ENCODE results near the gene EPN1.
A peak's percentile ranks its signal among the peaks of the same experiment; 100 is the strongest.
"Not testable (repeated sequence)": the region's sequence is repeated elsewhere in the genome, so short reads cannot be mapped to it uniquely, and the experiment has no call there.

EPN1 gene

DNA sequence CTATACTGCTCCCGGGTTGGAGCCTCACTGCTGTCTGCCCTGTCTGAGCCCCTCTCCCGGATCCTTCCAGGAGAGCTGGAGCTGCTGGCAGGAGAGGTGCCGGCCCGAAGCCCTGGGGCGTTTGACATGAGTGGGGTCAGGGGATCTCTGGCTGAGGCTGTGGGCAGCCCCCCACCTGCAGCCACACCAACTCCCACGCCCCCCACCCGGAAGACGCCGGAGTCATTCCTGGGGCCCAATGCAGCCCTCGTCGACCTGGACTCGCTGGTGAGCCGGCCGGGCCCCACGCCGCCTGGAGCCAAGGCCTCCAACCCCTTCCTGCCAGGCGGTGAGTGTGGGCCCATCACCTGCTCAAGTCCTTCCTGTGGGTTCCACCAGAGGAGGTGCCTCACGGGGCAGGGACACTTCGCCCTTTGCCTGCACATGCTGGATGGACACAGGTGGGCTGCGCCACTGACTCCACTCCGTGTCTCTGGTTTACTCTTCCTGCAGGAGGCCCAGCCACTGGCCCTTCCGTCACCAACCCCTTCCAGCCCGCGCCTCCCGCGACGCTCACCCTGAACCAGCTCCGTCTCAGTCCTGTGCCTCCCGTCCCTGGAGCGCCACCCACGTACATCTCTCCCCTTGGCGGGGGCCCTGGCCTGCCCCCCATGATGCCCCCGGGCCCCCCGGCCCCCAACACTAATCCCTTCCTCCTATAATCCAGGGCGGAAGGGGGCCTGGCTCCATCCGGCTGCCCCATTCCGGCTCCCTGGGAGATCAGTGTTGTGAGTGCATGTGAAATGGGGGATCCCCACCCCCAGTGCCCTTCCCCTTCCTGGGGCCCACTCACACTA lies 19.8 kb downstream of the EPN1 start:
- DNase-seq = no peak

DNA sequence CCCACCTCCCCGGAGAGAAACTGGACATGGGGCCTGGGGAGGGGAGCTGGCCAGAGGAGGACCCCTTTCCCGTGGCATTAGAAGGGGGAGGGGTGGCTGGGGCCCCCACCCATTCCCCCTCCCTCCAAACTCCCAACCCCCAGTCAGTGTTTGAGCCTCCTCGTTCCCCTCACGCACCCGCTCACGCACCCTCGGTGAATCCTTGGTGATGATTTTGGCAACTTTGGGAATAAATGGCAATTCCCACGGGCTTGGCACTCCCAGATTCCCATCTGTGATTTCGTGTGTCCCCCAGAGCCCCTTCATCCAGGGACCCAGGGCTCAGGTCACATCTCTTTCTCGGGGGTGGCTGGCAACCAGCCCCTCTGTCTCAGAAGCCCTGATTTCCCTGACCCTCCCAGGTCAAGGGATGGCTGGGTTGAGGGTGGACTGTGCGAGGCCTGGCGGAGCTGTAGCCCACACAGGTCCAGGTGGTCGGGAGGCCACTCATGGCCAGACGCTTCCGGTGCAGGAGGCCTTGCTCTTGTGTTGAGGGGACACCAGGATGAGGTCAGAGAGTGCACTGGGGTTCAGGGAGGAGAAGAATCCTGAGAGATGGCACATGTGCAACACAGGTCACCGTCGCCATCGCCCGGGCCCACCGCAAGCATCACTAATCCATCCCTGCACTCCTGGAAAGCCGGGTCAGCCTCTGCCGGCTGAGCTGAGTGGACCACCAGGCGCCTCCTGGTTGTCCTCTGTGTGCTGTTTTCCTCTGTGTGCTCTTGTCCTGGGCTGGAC lies 20.7 kb downstream of the EPN1 start:
- DNase-seq = no peak

DNA sequence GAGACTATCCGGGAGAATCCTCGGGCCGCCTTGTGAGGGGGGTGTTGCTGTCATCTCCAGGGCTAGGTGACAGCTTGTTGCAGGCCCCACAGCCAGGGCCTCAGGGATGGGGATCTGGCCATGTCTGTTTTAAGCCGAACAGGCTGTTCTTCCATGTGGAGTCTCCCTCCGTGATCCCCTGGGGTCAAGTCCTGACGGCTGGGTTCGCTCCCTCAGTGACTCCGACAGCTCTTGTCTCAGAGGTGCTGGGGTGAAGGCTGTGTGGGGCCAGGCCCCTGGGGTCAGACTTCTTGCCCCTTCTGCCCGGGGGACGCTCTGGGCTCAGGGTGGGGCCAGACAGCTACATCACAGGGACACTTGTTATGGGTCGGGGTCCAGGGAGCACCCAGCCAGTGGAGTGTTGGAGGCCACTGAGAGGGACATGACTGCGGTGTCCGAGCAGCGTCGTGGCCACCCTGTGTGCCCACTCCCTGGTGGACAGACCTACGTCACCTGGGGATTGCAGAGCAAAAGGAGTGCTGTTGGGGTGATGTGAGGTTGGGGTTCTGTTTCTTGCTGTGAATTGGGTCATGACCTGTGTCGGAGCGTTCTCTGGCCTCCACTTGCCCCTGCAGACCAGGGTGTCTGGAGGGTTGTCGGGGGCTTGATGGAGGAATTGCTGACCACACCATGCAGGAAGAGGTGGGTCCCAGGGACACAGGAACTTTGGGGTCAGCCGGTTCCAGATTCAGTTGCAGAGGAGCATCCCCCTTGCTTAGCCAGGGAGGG lies 21.5 kb downstream of the EPN1 start:
- no peak for DNase-seq

DNA sequence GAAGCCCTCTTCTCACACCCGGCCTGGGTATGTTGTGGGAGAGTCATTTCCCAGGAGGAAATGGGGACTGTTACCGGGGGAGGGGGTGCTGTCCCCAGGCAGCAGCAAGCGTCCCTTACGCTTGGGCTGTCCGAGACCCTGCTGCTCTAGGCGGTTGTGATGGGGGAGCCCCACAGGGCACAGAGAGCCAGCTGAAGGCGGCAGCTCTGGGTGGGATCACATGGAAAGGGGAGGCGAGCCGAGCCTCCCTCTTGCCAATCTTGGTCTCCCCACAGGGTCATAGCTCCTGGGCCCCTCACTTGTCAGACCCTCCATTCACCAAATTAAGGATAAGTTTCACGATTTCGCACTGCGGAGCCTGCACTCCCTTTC lies 22.0 kb downstream of the EPN1 start:
- no peak for DNase-seq

DNA sequence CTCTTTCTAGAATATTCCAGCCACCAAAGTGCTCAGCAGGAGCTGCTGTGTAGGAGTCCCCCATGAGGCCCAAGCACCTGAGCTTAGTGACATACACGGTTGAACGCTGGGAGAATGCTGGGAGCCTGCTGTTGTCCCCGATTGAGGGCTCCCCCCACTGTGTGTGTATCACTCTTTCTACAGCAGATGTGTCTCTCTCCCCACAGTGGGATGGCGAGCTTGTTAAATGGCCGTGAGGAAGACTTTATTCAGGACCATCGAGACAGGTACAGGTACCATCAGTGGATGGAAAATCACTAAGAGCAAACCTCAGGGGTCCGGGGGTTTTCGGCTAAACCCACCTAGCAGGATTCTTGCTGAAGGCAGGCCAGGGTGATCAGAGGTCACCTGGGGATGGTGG lies 22.7 kb downstream of the EPN1 start:
- DNase-seq = no peak

DNA sequence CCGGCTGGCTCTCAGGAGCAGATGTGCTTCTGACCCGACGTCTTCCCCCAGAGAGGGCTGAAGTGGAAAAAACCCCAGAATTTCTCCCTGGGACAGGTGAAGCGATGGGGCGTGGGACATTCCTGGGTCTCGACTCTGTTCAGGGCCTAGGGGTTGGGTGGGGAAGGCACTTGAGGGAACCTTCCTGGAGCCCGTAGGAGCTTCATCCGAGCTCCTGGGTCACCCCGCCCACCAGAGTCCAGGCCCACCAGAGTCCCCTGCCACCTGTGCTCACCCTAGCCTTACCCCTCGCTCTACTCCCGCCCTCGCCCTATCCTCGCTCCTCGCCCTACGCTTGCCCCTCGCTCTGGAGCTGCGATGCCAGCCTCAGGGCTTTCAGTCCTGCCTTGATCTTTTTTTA lies 23.2 kb downstream of the EPN1 start:
- DNase-seq = no peak

DNA sequence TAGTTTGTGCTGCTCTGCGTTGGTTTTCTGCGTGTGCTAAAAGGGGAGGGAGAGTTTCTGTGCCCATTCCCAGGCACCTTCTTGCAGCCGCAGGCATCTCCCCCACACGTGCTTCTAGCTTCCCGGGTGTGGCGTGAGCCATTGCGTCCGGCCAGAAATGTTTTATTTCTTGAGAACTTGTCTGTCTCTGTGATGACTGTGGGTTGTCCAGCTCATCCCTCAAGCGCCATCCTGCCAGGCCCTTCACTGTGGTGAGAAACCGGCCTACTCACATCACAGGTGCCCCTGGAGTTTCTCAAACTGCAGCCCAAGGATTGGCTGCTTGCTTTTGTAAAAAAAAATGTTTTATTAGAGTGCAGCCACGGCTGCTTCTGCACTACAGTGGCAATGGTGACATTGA lies 24.2 kb downstream of the EPN1 start:
- no peak for DNase-seq

DNA sequence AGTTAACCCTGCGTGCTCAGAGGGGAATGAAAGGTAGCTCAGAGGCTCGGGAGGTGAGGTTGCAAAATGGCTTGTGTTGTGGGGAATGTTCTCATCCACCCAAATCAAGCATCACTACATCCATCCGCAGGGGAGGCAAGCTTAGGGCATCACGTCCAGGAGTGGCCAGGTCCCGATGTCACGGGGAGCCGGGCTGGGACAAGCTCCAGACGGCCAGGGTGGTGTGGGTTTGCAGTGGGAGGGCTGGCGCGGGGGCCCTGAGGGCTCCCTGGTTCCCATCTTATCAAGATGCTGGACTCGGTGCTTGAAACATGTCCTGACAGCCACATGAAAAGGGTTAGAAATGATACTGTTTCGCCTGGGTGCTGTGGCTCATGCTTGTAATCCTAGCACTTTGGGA lies 25.8 kb downstream of the EPN1 start:
- DNase-seq = no peak

DNA sequence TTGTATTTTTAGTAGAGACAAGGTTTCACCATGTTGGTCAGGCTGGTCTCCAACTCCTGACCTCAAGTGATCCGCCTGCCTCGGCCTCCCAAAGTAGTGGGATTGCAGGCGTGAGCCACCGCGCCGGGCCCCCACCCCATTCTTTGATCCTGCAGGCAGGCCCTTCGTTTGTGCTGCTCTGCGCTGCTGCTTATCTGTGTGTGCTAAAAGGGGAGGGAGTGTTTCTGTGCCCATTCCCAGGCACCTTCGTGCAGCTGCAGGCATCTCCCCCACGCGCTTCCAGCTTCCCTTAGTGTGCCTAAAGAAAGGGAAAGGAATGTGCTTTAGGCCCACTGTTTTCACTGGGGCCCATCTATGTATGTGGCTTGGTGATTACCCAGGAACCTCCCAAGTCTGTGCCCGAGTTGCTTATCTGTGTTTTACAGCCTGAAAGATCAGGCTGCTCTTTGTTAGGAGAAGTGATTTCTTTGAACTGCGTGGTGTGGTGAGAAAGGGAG lies 27.2 kb downstream of the EPN1 start:
- peak; percentile 97 for DNase-seq

DNA sequence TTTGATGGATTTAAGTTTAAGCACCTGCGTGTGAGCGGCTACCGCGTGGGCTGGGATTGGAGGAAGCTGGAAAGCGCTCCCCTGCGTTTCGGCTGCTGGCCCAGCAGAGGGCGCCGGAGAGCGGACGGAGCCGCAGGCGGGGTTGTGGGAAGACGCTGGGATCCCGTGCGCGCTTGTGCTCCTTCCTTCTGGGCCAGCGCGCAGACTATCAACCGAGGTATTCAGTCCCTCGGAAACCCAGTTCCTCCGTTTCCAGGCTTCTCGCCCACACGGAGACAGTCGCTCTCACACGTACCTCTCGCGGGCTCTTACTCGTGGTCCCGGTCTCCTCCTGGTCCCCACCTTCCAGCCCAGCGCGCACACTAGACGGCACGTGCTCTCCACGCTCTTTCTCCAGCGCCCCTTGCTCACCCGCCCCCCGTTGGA lies 28.8 kb downstream of the EPN1 start:
- DNase-seq = no peak

DNA sequence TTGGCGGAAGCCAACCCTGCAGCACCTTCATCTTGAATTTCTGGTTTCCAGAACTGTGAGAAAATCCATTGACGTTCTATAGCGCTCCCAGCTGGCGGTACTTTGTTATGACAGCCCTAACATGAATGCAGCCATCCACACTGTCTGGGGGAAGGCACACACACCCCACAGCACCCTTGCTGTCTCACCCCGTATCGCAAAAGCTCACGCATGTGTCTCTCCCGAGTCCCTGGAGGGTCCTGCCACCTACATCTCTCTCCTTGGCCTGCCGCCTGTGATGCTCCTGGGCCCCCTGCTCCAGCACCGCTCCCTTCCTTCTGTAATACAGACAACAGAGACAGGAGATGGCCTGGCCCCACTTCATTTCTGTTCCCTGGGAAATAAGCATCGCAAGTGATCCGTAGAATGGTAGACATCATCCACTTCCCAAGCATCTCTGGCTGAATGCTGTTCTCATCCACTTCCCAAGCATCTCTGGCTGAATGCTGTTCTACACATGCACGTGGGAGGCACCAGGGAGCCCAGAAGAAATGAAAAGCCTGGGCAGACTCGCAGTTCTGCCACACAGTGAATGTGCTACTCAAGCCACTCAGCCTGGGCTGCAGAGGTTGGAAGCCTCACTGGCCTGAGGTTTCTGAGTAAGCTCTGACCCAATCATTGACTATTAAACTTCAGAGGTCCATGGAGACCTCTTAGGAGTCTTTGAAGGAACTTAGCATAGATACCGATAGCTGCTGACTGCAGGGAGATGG lies 29.6 kb downstream of the EPN1 start:
- no peak for DNase-seq

DNA sequence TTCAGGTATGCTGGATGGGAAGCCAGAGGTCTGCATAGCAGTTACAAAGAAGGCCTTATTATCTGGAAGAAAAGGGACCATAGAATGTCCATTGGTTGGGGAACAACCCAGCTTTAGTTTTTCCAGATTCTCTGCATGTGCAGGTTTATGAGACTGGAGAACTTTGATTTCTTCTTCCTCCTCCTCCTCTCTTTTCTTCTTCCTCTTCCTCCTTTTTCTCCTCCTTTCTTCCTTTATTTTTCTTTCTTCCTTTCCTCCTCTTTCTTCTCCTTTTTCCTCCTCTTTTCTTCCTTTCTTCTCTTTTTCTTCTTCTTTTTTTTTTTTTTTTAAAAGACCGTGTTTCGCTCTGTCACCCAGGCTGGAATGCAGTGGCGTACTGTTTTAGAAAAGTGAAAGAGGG lies 30.9 kb downstream of the EPN1 start:
- no peak for DNase-seq

DNA sequence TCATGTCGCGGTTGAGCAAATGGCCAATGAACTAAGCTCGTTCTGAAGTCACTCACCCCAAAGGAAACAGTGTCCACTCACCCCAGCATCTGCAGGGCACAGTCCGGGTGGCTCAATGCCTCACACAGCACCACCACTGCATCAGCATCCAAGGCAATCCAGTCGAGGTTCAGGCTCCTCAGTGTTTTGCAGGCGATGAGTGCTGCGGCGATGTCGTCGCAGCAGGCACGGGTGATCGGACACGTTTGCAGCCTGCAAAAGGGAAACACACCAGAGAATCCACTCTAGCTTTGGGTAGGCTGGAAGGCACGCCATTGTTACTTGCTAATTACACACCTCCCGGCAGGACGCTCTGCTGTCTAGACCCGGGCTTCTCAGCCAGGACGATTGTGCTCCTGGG lies 36.7 kb downstream of the EPN1 start:
- DNase-seq = no peak

DNA sequence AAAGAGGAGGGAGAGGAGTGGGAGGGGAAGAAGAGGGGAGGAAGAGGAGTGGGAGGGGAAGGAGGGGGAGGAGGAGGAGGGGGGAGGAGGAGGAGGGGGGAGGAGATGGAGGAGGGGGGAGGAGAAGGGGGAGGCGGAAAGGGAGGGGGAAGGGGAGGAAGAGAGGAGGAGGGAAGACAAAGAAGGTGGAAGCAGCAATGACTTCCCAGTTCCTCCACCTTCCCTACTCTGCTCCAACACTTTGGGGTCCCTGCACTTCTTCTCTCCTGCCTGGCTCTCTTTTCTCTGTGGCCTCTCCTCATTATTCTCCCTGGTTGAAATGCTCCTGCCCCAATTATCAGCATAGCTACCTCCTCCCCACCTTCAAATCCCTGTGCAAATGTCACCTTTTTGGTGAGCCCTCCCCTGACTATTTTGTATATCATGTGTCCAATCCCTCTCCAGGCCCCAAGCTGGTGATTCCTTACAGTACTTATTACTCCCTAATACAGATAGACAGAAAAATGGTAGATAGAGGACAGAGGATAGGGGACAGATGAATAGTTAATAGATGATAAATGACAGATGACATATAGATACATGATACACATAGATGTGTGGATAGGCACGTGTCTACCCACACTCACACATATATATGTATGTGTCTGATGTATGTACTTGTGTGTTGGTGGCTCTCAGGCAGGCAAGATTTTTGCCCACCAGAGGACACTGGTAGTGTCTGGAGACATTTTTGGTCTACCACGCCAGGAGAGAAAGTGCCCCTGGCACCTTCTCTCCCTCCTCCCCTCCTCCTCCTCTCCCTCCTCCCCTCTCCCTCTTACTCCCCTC lies 38.0 kb downstream of the EPN1 start:
- DNase-seq = no peak

DNA sequence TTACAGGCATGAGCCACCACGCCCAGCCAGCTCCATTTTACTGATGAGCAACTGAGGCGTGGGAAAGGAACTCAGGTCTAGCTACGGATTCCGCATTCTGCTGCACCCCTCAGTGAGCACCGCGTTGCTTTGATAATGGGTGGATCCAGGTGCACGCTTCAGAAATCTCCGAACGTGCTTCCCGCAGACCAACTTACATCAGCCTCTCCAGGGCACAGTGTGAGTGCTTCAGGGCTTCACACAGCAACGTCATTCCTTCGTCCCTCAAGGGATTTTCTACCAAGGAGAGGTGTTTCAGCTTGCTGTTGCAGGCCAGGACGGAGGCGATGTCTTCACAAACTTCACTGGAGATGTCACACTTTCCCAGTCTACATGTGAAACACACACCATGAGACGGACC lies 41.5 kb downstream of the EPN1 start:
- no peak for DNase-seq

DNA sequence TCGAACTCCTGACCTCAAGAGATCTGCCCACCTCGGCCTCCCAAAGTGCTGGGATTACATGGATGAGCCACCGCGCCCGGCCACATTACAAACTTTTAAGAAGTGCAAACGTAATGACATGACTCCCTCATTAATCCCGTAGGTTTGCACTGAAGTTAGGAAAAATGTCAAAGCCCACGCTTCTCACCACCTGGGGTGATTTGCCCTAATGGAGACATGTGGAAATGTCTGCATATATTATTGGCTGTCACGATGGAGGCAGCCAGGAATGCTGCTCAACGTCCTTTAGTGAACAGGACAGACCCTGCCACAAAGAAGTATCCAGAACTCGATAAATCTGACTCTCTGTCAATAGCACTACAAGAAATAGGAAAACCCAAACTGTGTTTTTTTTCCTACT lies 42.2 kb downstream of the EPN1 start:
- no peak for DNase-seq

DNA sequence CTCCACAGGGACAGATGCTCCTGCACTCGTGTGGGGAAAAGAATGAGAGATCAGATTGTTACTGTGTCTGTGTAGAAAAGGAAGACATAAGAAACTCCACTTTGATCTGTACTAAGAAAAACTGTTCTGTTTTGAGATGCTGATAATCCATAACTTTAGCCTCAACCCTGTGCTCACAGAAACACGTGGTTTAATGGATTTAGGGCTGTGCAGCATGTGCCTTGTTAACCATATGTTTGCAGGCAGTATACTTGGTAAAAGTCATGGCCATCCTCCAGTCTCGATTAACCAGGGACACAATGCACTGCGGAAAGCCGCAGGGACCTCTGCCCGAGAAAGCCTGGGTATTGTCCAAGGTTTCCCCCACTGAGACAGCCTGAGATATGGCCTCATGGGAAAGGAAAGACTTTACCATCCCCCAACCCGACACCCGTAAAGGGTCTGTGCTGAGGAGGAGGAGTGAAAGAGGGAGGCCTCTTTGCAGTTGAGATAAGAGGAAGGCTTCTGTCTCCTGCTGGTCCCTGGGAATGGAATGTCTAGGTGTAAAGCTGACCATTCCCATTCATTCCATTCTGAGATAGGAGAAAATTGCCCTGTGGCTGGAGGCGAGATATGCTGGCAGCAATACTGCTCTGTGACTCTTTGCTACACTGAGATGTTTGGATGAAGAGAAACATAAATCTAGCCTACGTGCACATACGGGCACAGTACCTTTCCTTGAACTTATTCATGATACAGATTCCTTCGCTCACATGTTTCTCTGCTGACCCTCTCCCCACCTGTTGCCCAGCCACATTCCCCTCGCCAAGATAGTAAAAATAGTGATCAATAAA lies 43.1 kb downstream of the EPN1 start:
- not testable (repeated sequence) for DNase-seq

DNA sequence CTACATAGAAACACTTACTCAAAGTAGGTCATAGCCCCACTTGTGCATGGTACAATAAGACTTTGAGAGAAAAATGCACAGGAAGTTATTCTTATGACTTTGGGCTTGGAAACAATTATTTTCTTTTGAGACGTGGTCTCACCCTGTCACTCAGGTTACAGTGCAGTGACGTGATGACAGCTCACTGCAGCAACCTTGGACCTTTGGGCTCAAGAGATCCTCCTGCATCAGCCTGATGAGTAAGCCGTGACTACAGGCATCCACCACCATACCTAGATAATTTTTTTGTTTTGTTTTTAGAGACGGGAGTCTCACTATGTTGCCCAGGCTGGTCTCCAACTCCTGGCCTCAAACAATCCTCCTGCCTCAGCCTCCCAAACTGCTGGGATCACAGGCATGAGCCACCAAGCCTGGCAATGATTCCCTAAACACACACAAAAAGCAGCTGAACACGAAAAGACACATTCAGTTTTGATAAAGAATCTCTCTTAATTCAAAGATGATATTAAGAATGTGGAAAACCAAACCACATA lies 45.3 kb downstream of the EPN1 start:
- DNase-seq = no peak

DNA sequence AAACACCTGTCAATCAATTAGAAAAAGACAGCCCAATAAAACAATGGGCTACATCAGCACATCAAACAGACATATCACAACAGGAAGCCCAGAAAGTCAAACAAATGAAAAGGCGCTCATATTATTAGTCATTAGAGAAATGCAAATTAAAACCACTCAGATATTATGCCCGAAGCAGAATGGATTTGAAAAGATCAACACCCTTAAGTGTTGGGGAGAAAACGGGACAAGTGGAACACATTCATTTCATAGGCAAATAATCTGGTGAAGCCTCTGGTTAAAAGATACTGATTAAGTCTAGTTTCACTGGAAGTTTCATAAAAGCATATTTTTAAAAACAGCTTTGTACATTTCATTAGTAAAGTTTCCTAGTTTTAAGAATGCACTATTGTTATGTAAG lies 45.8 kb downstream of the EPN1 start:
- no peak for DNase-seq

DNA sequence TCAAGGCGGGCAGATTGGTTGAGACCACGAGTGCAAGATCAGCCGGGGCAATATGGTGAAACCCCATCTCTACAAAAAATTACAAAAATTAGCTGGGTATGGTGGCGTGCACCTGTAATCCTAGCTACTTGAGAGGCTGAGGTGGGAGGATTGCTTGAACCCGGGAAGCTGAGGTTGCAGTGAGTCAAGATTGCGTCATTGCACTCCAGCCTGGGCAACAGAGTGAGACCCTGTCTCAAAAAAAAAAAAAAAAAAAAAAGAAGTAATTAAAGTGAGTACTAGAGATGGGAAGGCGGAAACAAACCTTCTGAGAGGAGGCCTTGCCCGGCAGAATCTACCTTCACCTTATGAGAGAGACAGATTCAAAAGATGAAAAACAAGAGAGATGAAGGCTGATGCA lies 48.5 kb downstream of the EPN1 start:
- DNase-seq = no peak

DNA sequence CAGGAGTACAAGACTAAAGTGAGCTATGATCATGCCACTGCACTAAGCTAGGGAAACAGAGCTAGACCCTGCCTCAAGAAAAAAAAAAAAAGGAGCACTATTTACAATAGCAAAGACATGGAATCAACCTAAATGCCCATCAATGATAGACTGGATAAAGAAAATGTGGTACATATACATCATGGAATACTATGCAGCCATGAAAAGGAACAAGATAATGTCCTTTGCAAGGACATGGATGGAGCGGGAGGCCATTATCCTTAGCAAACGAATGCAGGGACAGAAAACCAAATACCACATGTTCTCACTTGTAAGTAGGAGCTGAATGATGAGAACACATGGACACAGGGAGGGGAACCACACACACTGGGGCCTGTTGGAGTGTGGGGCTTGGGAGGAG lies 55.4 kb downstream of the EPN1 start:
- DNase-seq = not testable (repeated sequence)
